Fibroblast of lung (primary cell): ENCODE data around the gene SYT15. TPM values are rescaled to one million over a fixed set of nuclear protein-coding genes. Genes with fewer than 3 reads are reported as not detected.

Experiments
- DNase-seq, 2 donors: peaks; one replicate each; pipeline versions ENCODE4 v3.0.0 to v3.0.0-alpha.2; 2010; ENCODE audit warnings: low read depth in 2 of 2
- H2AFZ ChIP-seq: 2 replicates; pipeline ENCODE4 v1.5.1; 2012; ENCODE audit warnings: low read length, control low read depth, inconsistent platforms
- H3K27ac ChIP-seq: 2 replicates; pipeline ENCODE4 v1.5.1; 2011; ENCODE audit warnings: low read length, control low read depth; ENCODE audit not compliant: insufficient read depth
- H3K27me3 ChIP-seq: 2 replicates; pipeline ENCODE4 v1.5.1; 2011; ENCODE audit warnings: mild to moderate bottlenecking, low read length; ENCODE audit not compliant: control insufficient read depth, insufficient read depth
- H3K36me3 ChIP-seq: 2 replicates; pipeline ENCODE4 v1.5.1; 2011; ENCODE audit warnings: low read length; ENCODE audit not compliant: control insufficient read depth, insufficient read depth
- H3K4me1 ChIP-seq: 2 replicates; pipeline ENCODE4 v1.5.1; 2011; ENCODE audit warnings: low read length; ENCODE audit not compliant: control insufficient read depth, insufficient read depth; ENCODE audit errors: extremely low read depth
- H3K4me2 ChIP-seq: 2 replicates; pipeline ENCODE4 v1.5.1; 2011; ENCODE audit warnings: low read length, control low read depth; ENCODE audit not compliant: insufficient read depth; ENCODE audit errors: extremely low read depth
- H3K4me3 ChIP-seq, 4 experiments: fragments of 200-600 bp in 1 of 4; sonication (generic) in 1 of 4; replicated peaks in 1 of 4; 2 replicates each; pipeline ENCODE4 v1.5.1; 2011 to 2016; ENCODE audit warnings: low read length in 4 of 4, low read depth in 3 of 4, mild to moderate bottlenecking in 3 of 4, control low read depth in 2 of 4, inconsistent platforms in 1 of 4, mixed read lengths in 1 of 4; ENCODE audit not compliant: insufficient read depth in 1 of 4; ENCODE audit errors: control extremely low read depth in 1 of 4
- H3K79me2 ChIP-seq: 2 replicates; pipeline ENCODE4 v1.5.1; 2012; ENCODE audit warnings: mild to moderate bottlenecking, low read length, inconsistent platforms; ENCODE audit not compliant: control insufficient read depth, insufficient read depth
- H3K9ac ChIP-seq: 2 replicates; pipeline ENCODE4 v1.5.1; 2011; ENCODE audit warnings: mild to moderate bottlenecking, low read length, control low read depth; ENCODE audit not compliant: insufficient read depth
- H3K9me3 ChIP-seq: 2 replicates; pipeline ENCODE4 v1.5.1; 2012; ENCODE audit warnings: low read depth, low read length; ENCODE audit not compliant: control insufficient read depth, insufficient read depth
- H4K20me1 ChIP-seq: 2 replicates; pipeline ENCODE4 v1.5.1; 2011; ENCODE audit warnings: low read length; ENCODE audit not compliant: control insufficient read depth, insufficient read depth; ENCODE audit errors: extremely low read depth
- CTCF ChIP-seq, 2 donors: IDR thresholded peaks in 1 of 2; conservative IDR thresholded peaks in 1 of 2; 1 replicate in 1 of 2; 2 replicates in 1 of 2; pipeline ENCODE4 v1.5.1; 2011 to 2012; ENCODE audit warnings: low read length in 2 of 2, control low read depth in 1 of 2, inconsistent platforms in 1 of 2, low read depth in 1 of 2, mild to moderate bottlenecking in 1 of 2
- EZH2 ChIP-seq: IDR thresholded peaks from 2 replicates; pipeline ENCODE4 v1.5.1; 2012; ENCODE audit warnings: low read length, control low read depth, mild to moderate bottlenecking; ENCODE audit errors: missing control alignments
- polyA plus RNA-seq, 2 donors: library from polyadenylated mRNA; depleted of rRNA in 1 of 2; stranded (reverse) in 1 of 2; unstranded in 1 of 2; fragments of >200 nt; gene quantifications; 2 replicates each; pipeline ENCODE4 v1.2.1, GENCODE V29; 2011 to 2012; ENCODE audit warnings: missing spikeins in 1 of 2
- total RNA-seq: library from RNA; depleted of rRNA; stranded (reverse); fragments of >200 nt; gene quantifications from 2 replicates; pipeline ENCODE4 v1.2.1, GENCODE V29; 2014

Gene SYT15
- total and polyA plus RNA-seq, 2 donors (not counting 1 experiment from before 2014, with no cell fraction given), result under 0.01 to 0.31 TPM

GRCh38 chr10:46547541-46548497, 31.1 kb upstream of the SYT15 start:
- peaks cover 21% of the 10 kb centered on the region for H3K27me3 ChIP-seq
- H3K9me3 ChIP-seq, result no peaks in the 10 kb centered on the region
- H3K27ac ChIP-seq, result no peak overlapping the region
- no peaks in the 10 kb centered on the region for H3K4me1 ChIP-seq
- H3K79me2 ChIP-seq, result no peaks in the 10 kb centered on the region
- no peak for TF ChIP-seq EZH2
- no peak for TF ChIP-seq CTCF (conservative IDR thresholded peaks at IDR 0.05 in 1 of 2, IDR thresholded peaks at IDR 0.05 in 1 of 2; ENCODE audit: low read depth in 1 of 2, low read length in 2 of 2)
- no peak for DNase-seq
- H3K36me3 ChIP-seq, result no peaks in the 10 kb centered on the region
- no peak overlapping the region for H3K9ac ChIP-seq
- no peak overlapping the region for H2AFZ ChIP-seq
- no peaks in the 10 kb centered on the region for H4K20me1 ChIP-seq
- H3K4me3 ChIP-seq, result no peak overlapping the region
- H3K4me2 ChIP-seq, result no peak overlapping the region

- Histone ChIP-seq H3K4me1 (no peaks in the 10 kb centered on the region), H3K27me3 (peaks cover 20% of the 10 kb centered on the region), H3K9ac (no peak overlapping the region), H3K4me2 (no peak overlapping the region), H3K27ac (no peak overlapping the region), H3K4me3 (no peak overlapping the region), H3K9me3 (no peaks in the 10 kb centered on the region), H3K79me2 (no peaks in the 10 kb centered on the region), H4K20me1 (no peaks in the 10 kb centered on the region), H3K36me3 (no peaks in the 10 kb centered on the region), H2AFZ (no peak overlapping the region)
- no peak for TF ChIP-seq EZH2
- no peak for TF ChIP-seq CTCF (conservative IDR thresholded peaks at IDR 0.05 in 1 of 2, IDR thresholded peaks at IDR 0.05 in 1 of 2; ENCODE audit: low read depth in 1 of 2, low read length in 2 of 2)
- peak in 1 of 2 donors; percentile 38 for DNase-seq
These were observed 30.3 kb upstream of the SYT15 start for GRCh38 chr10:46548498-46549090.
